Gastroesophageal sphincter (tissue), 3 donors: ENCODE results near the gene CYP3A4.
"Not testable (repeated sequence)": the region's sequence is repeated elsewhere in the genome, so short reads cannot be mapped to it uniquely, and the experiment has no call there.

Experiments
- POLR2A ChIP-seq, 2 donors: fragments of 450-650 bp; IDR thresholded peaks; one replicate each; pipeline ENCODE4 v1.6.1; 2017; ENCODE audit warnings: antibody characterized with exemption in 2 of 2, mild to moderate bottlenecking in 2 of 2, moderate library complexity in 1 of 2
- TF ChIP-seq, protein P1 (sequence below), 4 experiments: fragments of 200-600 bp in 2 of 4; fragments of 450-650 bp in 2 of 4; sonication (generic) in 1 of 4; IDR thresholded peaks; one replicate each; pipeline ENCODE4 v1.5.1; 2017 to 2019; ENCODE audit warnings: antibody characterized with exemption in 4 of 4, mild to moderate bottlenecking in 2 of 4, moderate library complexity in 2 of 4

DNA sequence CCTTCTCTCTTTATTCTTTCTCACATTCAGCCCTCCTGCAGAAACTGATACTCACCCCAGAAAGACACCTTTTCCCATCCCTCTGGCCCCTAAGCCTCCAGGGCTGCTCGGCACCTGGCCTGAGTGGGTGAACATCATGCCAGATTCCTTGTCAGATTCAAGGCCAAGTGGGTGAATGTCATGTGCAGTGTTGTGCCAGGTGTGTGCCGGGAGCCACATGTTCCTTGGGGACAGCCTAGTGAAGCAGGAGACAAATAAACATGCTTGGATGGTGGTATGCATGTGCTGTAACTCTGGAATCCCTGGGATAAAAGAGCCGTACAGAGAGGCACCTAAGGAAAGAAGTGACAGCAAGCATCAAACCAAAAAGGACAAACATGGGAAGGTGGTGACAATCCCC is 1.7 kb upstream of the CYP3A4 start:
- TF ChIP-seq POLR2A (IDR thresholded peaks at IDR 0.05), result not testable (repeated sequence)
- TF ChIP-seq, protein P1, sequence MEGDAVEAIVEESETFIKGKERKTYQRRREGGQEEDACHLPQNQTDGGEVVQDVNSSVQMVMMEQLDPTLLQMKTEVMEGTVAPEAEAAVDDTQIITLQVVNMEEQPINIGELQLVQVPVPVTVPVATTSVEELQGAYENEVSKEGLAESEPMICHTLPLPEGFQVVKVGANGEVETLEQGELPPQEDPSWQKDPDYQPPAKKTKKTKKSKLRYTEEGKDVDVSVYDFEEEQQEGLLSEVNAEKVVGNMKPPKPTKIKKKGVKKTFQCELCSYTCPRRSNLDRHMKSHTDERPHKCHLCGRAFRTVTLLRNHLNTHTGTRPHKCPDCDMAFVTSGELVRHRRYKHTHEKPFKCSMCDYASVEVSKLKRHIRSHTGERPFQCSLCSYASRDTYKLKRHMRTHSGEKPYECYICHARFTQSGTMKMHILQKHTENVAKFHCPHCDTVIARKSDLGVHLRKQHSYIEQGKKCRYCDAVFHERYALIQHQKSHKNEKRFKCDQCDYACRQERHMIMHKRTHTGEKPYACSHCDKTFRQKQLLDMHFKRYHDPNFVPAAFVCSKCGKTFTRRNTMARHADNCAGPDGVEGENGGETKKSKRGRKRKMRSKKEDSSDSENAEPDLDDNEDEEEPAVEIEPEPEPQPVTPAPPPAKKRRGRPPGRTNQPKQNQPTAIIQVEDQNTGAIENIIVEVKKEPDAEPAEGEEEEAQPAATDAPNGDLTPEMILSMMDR (IDR thresholded peaks at IDR 0.05), result not testable (repeated sequence)
